ENCODE results near the gene CFP.
"Not testable (repeated sequence)": the region's sequence is repeated elsewhere in the genome, so short reads cannot be mapped to it uniquely, and the experiment has no call there.

GRCh38 chrX:47603125-47603524, 26.6 kb downstream of the CFP start:
- not testable (repeated sequence) for TF ChIP-seq JUNB, ZNF383 (CRISPR knock-in tag; IDR thresholded peaks at IDR 0.05; ENCODE audit: borderline replicate concordance)

Measured in HepG2 (cell line).